K562 (cell line): ENCODE data around the gene ORAI1. TPM values are rescaled to one million over a fixed set of nuclear protein-coding genes. Genes with fewer than 3 reads are reported as not detected.

Experiments
- E2F4 ChIP-seq: sonication (generic); formaldehyde crosslinking; IDR thresholded peaks from 2 replicates; pipeline ENCODE4 v1.8.0; 2022; ENCODE audit warnings: mild to moderate bottlenecking, low read depth, missing genetic modification reagents
- FOXM1 ChIP-seq, 2 experiments: fragments of 450-650 bp in 1 of 2; sonication (generic) in 1 of 2; formaldehyde crosslinking in 1 of 2; IDR thresholded peaks; 2 replicates each; pipeline versions ENCODE4 v1.6.1 to v1.9.0; 2017 to 2022; ENCODE audit warnings: low read depth in 2 of 2, mild to moderate bottlenecking in 2 of 2, missing genetic modification reagents in 1 of 2, moderate library complexity in 1 of 2
- FOXP4 ChIP-seq: sonication (generic); formaldehyde crosslinking; IDR thresholded peaks from 2 replicates; pipeline ENCODE4 v1.8.0; 2022; ENCODE audit warnings: mild to moderate bottlenecking, missing genetic modification reagents, borderline replicate concordance
- HNRNPK ChIP-seq: fragments of 200-400 bp; formaldehyde crosslinking; IDR thresholded peaks from one replicate; pipeline ENCODE4 v1.6.1; 2018; ENCODE audit warnings: mild to moderate bottlenecking, low read depth, low read length; ENCODE audit not compliant: poor library complexity, severe bottlenecking
- MLLT1 ChIP-seq, 2 experiments: fragments of 450-650 bp; IDR thresholded peaks; 2 replicates each; pipeline ENCODE4 v1.6.1; 2016
- NFE2 ChIP-seq: IDR thresholded peaks from 2 replicates; pipeline ENCODE4 v1.6.1; 2014; ENCODE audit warnings: antibody characterized with exemption, low read depth
- SMC3 ChIP-seq: conservative IDR thresholded peaks from 2 replicates; pipeline ENCODE4 v1.6.1; 2011; ENCODE audit warnings: low read depth, low read length, improper control_type of control experiment; ENCODE audit not compliant: insufficient read depth
- STAG1 ChIP-seq: sonication (generic); formaldehyde crosslinking; IDR thresholded peaks from 2 replicates; pipeline ENCODE4 v1.5.0; 2020; ENCODE audit warnings: missing genetic modification reagents, borderline replicate concordance
- TGIF2 ChIP-seq: sonication (generic); formaldehyde crosslinking; IDR thresholded peaks from 2 replicates; pipeline ENCODE4 v1.8.1; 2022; ENCODE audit warnings: mild to moderate bottlenecking, missing genetic modification reagents, moderate library complexity
- ZBTB49 ChIP-seq: sonication (generic); formaldehyde crosslinking; IDR thresholded peaks from 2 replicates; pipeline ENCODE4 v1.8.0; 2022; ENCODE audit warnings: missing genetic modification reagents, mild to moderate bottlenecking, borderline replicate concordance
- ZNF124 ChIP-seq: sonication (generic); formaldehyde crosslinking; IDR thresholded peaks from 2 replicates; pipeline ENCODE4 v1.8.1; 2022; ENCODE audit warnings: missing genetic modification reagents
- ZNF174 ChIP-seq: fragments of 250-450 bp; sonication (Bioruptor Pico); IDR thresholded peaks from 2 replicates; pipeline ENCODE4 v1.4.0; 2020; ENCODE audit warnings: mild to moderate bottlenecking
- ZNF224 ChIP-seq: sonication (generic); formaldehyde crosslinking; IDR thresholded peaks from 2 replicates; pipeline ENCODE4 v1.8.0; 2022; ENCODE audit warnings: mild to moderate bottlenecking, missing genetic modification reagents
- ZNF511 ChIP-seq: sonication (generic); formaldehyde crosslinking; IDR thresholded peaks from 2 replicates; pipeline ENCODE4 v1.8.0; 2022; ENCODE audit warnings: mild to moderate bottlenecking, missing genetic modification reagents
- ZNF57 ChIP-seq: fragments of 450-650 bp; formaldehyde crosslinking; IDR thresholded peaks from 2 replicates; pipeline ENCODE4 v1.4.0; 2020; ENCODE audit warnings: mild to moderate bottlenecking, moderate library complexity
- ZNF695 ChIP-seq: fragments of 450-650 bp; formaldehyde crosslinking; IDR thresholded peaks from 2 replicates; pipeline ENCODE4 v1.4.0; 2020; ENCODE audit warnings: mild to moderate bottlenecking, moderate library complexity
- polyA plus RNA-seq, 8 experiments: library from polyadenylated mRNA; depleted of rRNA in 4 of 8; stranded (reverse) in 5 of 8; unstranded in 3 of 8; fragments of >200 nt; fragmentation: Nextera tagmentation in 2 of 8; fragmentation: Illumina TruSeq in 1 of 8; extraction: Ambion mirVana in 2 of 8; extraction: Trizol in 1 of 8; gene quantifications; 2 replicates each; pipeline versions ENCODE4 v1.2.1 to v1.2.3, GENCODE V29; 2011 to 2014; ENCODE audit warnings: inconsistent platforms in 1 of 8, missing spikeins in 1 of 8
- total RNA-seq, 7 experiments: library from RNA; depleted of rRNA in 6 of 7; stranded (reverse); fragments of >200 nt in 6 of 7; fragmentation: Illumina TruSeq in 2 of 7; extraction: Trizol in 2 of 7; gene quantifications; 2 replicates each; pipeline versions ENCODE4 v1.2.1 to v1.2.3, GENCODE V29; 2011 to 2021; ENCODE audit warnings: low replicate concordance in 1 of 7

ORAI1 gene
- total and polyA plus RNA-seq, 9 of the 15 experiments (the other 6 are each of a cell fraction or from before 2014, with no cell fraction given) = 2.6 to 23.8 (median 9.3) TPM

GRCh38 chr12:121649819-121650353 lies 23.6 kb downstream of the ORAI1 start (continued):
- TF ChIP-seq ZNF695 (CRISPR knock-in tag) = no peak
- peak in 1 of 2 experiments; percentile 99; a peak in 2 of 4 replicates for TF ChIP-seq MLLT1 (IDR thresholded peaks at IDR 0.05)
- no peak for TF ChIP-seq ZNF224 (CRISPR knock-in tag)
- TF ChIP-seq FOXP4 (CRISPR knock-in tag) = no peak
- TF ChIP-seq FOXM1 (IDR thresholded peaks at IDR 0.05; ENCODE audit: low read depth) = peak; percentile 79
- no peak for TF ChIP-seq FOXM1 (CRISPR knock-in tag; IDR thresholded peaks at IDR 0.05; ENCODE audit: low read depth)
- no peak for TF ChIP-seq TGIF2 (CRISPR knock-in tag)
- no peak for TF ChIP-seq ZNF174 (CRISPR knock-in tag)
- peak; percentile 31; the same call in 1 of the 2 replicates for TF ChIP-seq NFE2
- no peak for TF ChIP-seq STAG1 (CRISPR knock-in tag)
- TF ChIP-seq ZNF57 (CRISPR knock-in tag) = no peak
- no peak for TF ChIP-seq ZNF511 (CRISPR knock-in tag)
- TF ChIP-seq ZBTB49 (CRISPR knock-in tag) = no peak
- no peak for TF ChIP-seq SMC3
- TF ChIP-seq E2F4 (CRISPR knock-in tag) = no peak
- no peak for TF ChIP-seq ZNF124 (CRISPR knock-in tag)
- no peak for TF ChIP-seq HNRNPK
